ENCODE results near the gene HSFX3. TPM values are rescaled to one million over a fixed set of nuclear protein-coding genes. Genes with fewer than 3 reads are reported as not detected.
"Not testable (repeated sequence)": the region's sequence is repeated elsewhere in the genome, so short reads cannot be mapped to it uniquely, and the experiment has no call there.

HSFX3 gene
- total and polyA plus RNA-seq, 9 donors = 0.25 to 1.1 (median 0.91) TPM; not detected in 2

DNA sequence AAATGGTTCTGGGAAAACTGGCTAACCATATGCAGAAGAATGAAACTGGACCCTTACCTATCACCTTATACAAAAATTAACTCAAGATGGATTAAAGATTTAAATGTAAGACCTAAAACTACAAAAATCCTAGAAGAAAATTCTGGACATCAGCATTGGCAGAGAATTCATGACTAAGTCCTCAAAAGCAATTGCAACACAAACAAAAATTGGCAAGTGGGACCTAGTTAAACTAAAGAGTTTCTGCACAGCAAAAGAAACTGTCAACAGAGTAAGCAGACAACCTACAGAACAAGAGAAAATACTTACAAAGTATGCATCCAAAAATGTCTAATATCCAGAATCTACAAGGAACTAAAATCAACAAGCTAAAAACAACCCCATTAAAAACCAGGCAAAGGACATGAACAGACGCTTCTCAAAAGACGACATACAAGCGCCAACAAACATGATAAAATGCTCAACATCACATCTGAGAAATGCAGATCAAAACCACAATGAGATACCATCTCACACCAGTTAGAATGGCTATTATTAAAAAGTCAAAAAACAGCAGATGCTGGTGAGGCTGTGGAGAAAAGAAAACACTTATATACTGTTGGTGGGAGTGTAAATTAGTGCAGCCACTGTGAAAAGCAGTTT is 29.0 kb downstream of the HSFX3 start:
- not testable (repeated sequence) for H3K9me3 ChIP-seq (replicated peaks; ENCODE audit: control insufficient read depth, low read depth, low read length); DNase-seq; H3K36me3 ChIP-seq (ENCODE audit: control insufficient read depth, insufficient read depth, low read length); H3K27ac ChIP-seq (ENCODE audit: low read length); H3K4me3 ChIP-seq (ENCODE audit: low read length); H3K4me1 ChIP-seq (ENCODE audit: control insufficient read depth, insufficient read depth, low read length)
- peaks cover 13% of the 10 kb centered on the region for H3K27me3 ChIP-seq (ENCODE audit: control insufficient read depth, insufficient read depth, low read length)
- no CpG with 5 or more reads among the region's 3 CpGs for WGBS (ENCODE audit: insufficient coverage)

DNA sequence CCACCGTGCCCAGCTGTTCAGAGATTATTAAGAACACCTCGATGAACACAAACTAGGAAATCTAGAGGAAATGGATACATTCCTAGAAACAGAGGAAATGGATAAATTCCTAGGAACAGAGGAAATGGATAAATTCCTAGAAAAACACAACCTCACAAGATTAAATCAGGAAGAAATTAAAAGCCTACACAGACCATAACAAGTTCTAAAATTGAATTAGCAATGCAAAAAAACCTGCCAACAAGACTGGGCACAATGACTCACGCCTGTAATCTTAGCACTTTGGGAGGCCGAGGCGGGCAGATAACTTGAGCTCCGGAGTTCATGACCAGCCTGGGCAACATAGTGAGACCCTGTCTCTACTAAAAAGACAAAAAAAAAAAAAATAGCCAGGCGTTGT is 31.5 kb downstream of the HSFX3 start:
- no peak overlapping the region for H3K4me3 ChIP-seq (ENCODE audit: low read length)
- H3K27me3 ChIP-seq (ENCODE audit: control insufficient read depth, insufficient read depth, low read length) = peaks cover 11% of the 10 kb centered on the region
- no peak overlapping the region for H3K27ac ChIP-seq (ENCODE audit: low read length)
- WGBS (ENCODE audit: insufficient coverage) = no CpG with 5 or more reads among the region's 7 CpGs
- H3K36me3 ChIP-seq (ENCODE audit: control insufficient read depth, insufficient read depth, low read length) = no peaks in the 10 kb centered on the region
- H3K9me3 ChIP-seq (replicated peaks; ENCODE audit: control insufficient read depth, low read depth, low read length) = no peaks in the 10 kb centered on the region
- DNase-seq = no peak
- H3K4me1 ChIP-seq (ENCODE audit: control insufficient read depth, insufficient read depth, low read length) = no peaks in the 10 kb centered on the region

DNA sequence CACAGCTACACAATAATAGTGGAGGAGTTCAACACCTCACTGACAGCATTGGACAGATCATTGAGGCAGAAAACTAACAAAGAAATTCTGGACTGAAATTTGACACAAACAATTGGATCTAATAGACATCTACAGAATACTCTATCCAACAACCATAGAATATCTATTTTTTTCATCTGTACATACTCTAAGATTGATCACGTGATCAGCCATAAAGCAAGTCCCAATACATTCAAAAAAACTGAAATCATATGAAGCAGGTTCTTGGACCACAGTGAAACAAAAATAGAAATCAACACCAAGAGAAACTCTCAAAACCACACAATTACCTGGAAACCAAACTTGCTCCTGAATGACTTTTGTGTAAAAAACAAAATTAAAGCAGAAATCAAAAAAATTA is 32.4 kb downstream of the HSFX3 start:
- Histone ChIP-seq H3K4me1 (ENCODE audit: control insufficient read depth, insufficient read depth, low read length) (peaks cover 1% of the 10 kb centered on the region), H3K27me3 (ENCODE audit: control insufficient read depth, insufficient read depth, low read length) (peaks cover 5% of the 10 kb centered on the region), H3K27ac (ENCODE audit: low read length) (no peak overlapping the region), H3K36me3 (ENCODE audit: control insufficient read depth, insufficient read depth, low read length) (no peaks in the 10 kb centered on the region), H3K9me3 (replicated peaks; ENCODE audit: control insufficient read depth, low read depth, low read length) (no peaks in the 10 kb centered on the region), H3K4me3 (ENCODE audit: low read length) (no peak overlapping the region)
- no peak for DNase-seq
- 80% methylated on average over 1 of the region's 1 CpG for WGBS (ENCODE audit: insufficient coverage)

GRCh38 chrX:149516604-149517003 is 33.1 kb downstream of the HSFX3 start:
- H3K27me3 ChIP-seq (ENCODE audit: control insufficient read depth, insufficient read depth, low read length) = no peaks in the 10 kb centered on the region
- no peak for DNase-seq
- H3K9me3 ChIP-seq (replicated peaks; ENCODE audit: control insufficient read depth, low read depth, low read length) = no peaks in the 10 kb centered on the region
- no peaks in the 10 kb centered on the region for H3K36me3 ChIP-seq (ENCODE audit: control insufficient read depth, insufficient read depth, low read length)
- H3K27ac ChIP-seq (ENCODE audit: low read length) = no peak overlapping the region
- H3K4me3 ChIP-seq (ENCODE audit: low read length) = no peak overlapping the region
- peaks cover 3% of the 10 kb centered on the region for H3K4me1 ChIP-seq (ENCODE audit: control insufficient read depth, insufficient read depth, low read length)
- no CpG with 5 or more reads among the region's 2 CpGs for WGBS (ENCODE audit: insufficient coverage)

DNA sequence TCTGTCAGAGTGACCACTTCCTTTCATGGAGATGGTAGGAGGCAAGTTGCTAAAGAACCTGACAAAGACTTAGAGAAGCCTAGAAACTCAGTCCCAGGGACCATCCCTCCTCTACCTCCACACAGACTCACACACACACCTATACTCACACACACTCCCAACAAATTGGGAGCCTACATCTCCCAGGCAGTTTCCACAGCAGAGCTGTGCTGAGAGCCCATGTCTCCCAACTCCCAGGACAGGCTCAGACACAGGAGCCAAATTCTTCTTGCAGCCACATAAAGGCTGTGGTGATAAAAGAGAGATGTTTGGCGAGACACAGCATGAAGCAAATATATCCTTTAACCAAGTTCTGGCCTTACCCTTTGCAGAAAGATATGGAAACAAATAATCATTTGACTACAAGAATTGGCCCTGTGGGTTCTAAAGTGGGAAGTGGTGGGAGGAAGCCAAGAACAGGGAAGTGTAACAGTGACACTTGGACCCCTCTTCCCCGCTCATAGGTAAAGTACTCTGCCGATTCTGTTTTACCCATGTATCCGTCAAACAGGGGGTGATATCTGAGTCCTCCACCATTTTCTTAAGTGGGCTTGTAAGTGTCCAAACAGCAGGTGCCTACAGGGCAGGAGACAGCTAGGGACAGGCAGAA is 33.6 kb downstream of the HSFX3 start:
- WGBS (ENCODE audit: insufficient coverage) = no CpG with 5 or more reads among the region's 4 CpGs
- no peaks in the 10 kb centered on the region for H3K36me3 ChIP-seq (ENCODE audit: control insufficient read depth, insufficient read depth, low read length)
- no peaks in the 10 kb centered on the region for H3K9me3 ChIP-seq (replicated peaks; ENCODE audit: control insufficient read depth, low read depth, low read length)
- no peaks in the 10 kb centered on the region for H3K27me3 ChIP-seq (ENCODE audit: control insufficient read depth, insufficient read depth, low read length)
- DNase-seq = no peak
- no peak overlapping the region for H3K27ac ChIP-seq (ENCODE audit: low read length)
- no peak overlapping the region for H3K4me3 ChIP-seq (ENCODE audit: low read length)
- peaks cover 3% of the 10 kb centered on the region for H3K4me1 ChIP-seq (ENCODE audit: control insufficient read depth, insufficient read depth, low read length)

- Histone ChIP-seq H3K27ac (ENCODE audit: low read length) (no peak overlapping the region), H3K4me3 (ENCODE audit: low read length) (no peak overlapping the region), H3K4me1 (ENCODE audit: control insufficient read depth, insufficient read depth, low read length) (peaks cover 3% of the 10 kb centered on the region), H3K9me3 (replicated peaks; ENCODE audit: control insufficient read depth, low read depth, low read length) (no peaks in the 10 kb centered on the region), H3K36me3 (ENCODE audit: control insufficient read depth, insufficient read depth, low read length) (no peaks in the 10 kb centered on the region), H3K27me3 (ENCODE audit: control insufficient read depth, insufficient read depth, low read length) (peaks cover 13% of the 10 kb centered on the region)
- WGBS (ENCODE audit: insufficient coverage) = 82% methylated on average over 8 of the region's 9 CpGs
- peak; percentile 40 for DNase-seq
These were observed 35.8 kb downstream of the HSFX3 start for GRCh38 chrX:149513825-149514428.

- no peaks in the 10 kb centered on the region for H3K9me3 ChIP-seq (replicated peaks; ENCODE audit: control insufficient read depth, low read depth, low read length)
- H3K27me3 ChIP-seq (ENCODE audit: control insufficient read depth, insufficient read depth, low read length) = peaks cover 20% of the 10 kb centered on the region
- H3K27ac ChIP-seq (ENCODE audit: low read length) = no peak overlapping the region
- no peak overlapping the region for H3K4me3 ChIP-seq (ENCODE audit: low read length)
- no peaks in the 10 kb centered on the region for H3K36me3 ChIP-seq (ENCODE audit: control insufficient read depth, insufficient read depth, low read length)
- 43% methylated on average over 3 of the region's 4 CpGs for WGBS (ENCODE audit: insufficient coverage)
- peaks cover 3% of the 10 kb centered on the region for H3K4me1 ChIP-seq (ENCODE audit: control insufficient read depth, insufficient read depth, low read length)
- peak; percentile 44 for DNase-seq
These were observed 37.4 kb downstream of the HSFX3 start for GRCh38 chrX:149512225-149512885.

DNA sequence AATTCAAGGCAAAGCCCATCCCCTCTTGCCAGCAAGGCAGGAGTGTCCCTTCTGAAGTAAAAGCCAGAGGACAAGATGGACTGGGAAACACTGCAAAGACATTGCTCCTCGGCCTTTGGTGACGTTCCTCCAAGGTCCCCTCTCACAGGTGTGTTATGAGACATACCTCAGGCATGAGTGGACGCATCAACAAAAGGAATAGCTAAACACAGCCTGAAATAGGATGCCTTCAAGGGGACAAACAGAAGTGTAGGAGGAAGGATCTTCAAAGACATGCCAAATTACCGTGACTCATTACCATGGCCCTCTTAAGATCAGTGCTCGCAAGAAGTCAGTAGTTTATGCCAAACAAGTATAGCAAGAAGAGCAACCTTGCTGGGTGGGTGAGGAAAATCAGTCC is 38.6 kb downstream of the HSFX3 start:
- H3K9me3 ChIP-seq (replicated peaks; ENCODE audit: control insufficient read depth, low read depth, low read length) = no peaks in the 10 kb centered on the region
- peaks cover 3% of the 10 kb centered on the region for H3K4me1 ChIP-seq (ENCODE audit: control insufficient read depth, insufficient read depth, low read length)
- H3K27ac ChIP-seq (ENCODE audit: low read length) = no peak overlapping the region
- peaks cover 20% of the 10 kb centered on the region for H3K27me3 ChIP-seq (ENCODE audit: control insufficient read depth, insufficient read depth, low read length)
- no peaks in the 10 kb centered on the region for H3K36me3 ChIP-seq (ENCODE audit: control insufficient read depth, insufficient read depth, low read length)
- WGBS (ENCODE audit: insufficient coverage) = 31% methylated on average over 2 of the region's 5 CpGs
- DNase-seq = no peak
- H3K4me3 ChIP-seq (ENCODE audit: low read length) = no peak overlapping the region

DNA sequence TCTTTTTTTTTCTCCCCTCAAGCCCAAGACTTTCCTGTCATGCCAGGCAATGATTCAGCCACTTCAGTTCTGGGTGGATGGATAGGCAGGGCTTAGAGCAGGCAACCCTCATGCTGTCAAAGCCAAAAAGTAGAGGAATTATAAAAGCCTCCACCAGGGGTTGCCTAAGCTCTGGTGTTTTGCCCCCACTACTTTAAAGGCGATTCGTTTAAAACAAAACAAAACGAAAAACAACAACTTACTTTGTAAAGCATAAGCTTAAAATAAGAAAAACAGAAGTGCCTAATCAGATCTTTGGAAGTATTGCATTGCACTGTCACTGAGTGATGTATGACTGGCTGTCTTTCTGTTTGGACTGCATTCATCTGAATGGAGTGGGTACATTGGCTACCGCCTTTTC is 39.3 kb downstream of the HSFX3 start:
- WGBS (ENCODE audit: insufficient coverage) = no CpG with 5 or more reads among the region's 4 CpGs
- H3K27ac ChIP-seq (ENCODE audit: low read length) = no peak overlapping the region
- no peak for DNase-seq
- H3K27me3 ChIP-seq (ENCODE audit: control insufficient read depth, insufficient read depth, low read length) = peaks cover 20% of the 10 kb centered on the region
- H3K9me3 ChIP-seq (replicated peaks; ENCODE audit: control insufficient read depth, low read depth, low read length) = no peaks in the 10 kb centered on the region
- peaks cover 5% of the 10 kb centered on the region for H3K4me1 ChIP-seq (ENCODE audit: control insufficient read depth, insufficient read depth, low read length)
- H3K36me3 ChIP-seq (ENCODE audit: control insufficient read depth, insufficient read depth, low read length) = no peaks in the 10 kb centered on the region
- no peak overlapping the region for H3K4me3 ChIP-seq (ENCODE audit: low read length)

GRCh38 chrX:149508467-149508866 is 41.3 kb downstream of the HSFX3 start:
- DNase-seq = no peak
- no CpG with 5 or more reads among the region's 1 CpG for WGBS (ENCODE audit: insufficient coverage)
- no peaks in the 10 kb centered on the region for H3K9me3 ChIP-seq (replicated peaks; ENCODE audit: control insufficient read depth, low read depth, low read length)
- peaks cover 10% of the 10 kb centered on the region for H3K4me1 ChIP-seq (ENCODE audit: control insufficient read depth, insufficient read depth, low read length)
- no peaks in the 10 kb centered on the region for H3K36me3 ChIP-seq (ENCODE audit: control insufficient read depth, insufficient read depth, low read length)
- H3K27me3 ChIP-seq (ENCODE audit: control insufficient read depth, insufficient read depth, low read length) = peaks cover 20% of the 10 kb centered on the region
- no peak overlapping the region for H3K4me3 ChIP-seq (ENCODE audit: low read length)
- H3K27ac ChIP-seq (ENCODE audit: low read length) = no peak overlapping the region
